Ectodermal cell (in vitro differentiated cells): Measurements from ENCODE around the gene ARAP3.
A peak's percentile ranks its signal among the peaks of the same experiment; 100 is the strongest.

Source experiments
- H3K27ac ChIP-seq: 2 replicates; pipeline ENCODE4 v1.7.0; 2013; ENCODE audit warnings: mild to moderate bottlenecking, low read depth, low read length; ENCODE audit not compliant: insufficient read depth, poor library complexity, severe bottlenecking
- H3K27me3 ChIP-seq: 2 replicates; pipeline ENCODE4 v1.7.0; 2013; ENCODE audit warnings: mild to moderate bottlenecking, low read length; ENCODE audit not compliant: insufficient read depth, control insufficient read depth, poor library complexity, severe bottlenecking
- H3K36me3 ChIP-seq: one replicate; pipeline ENCODE4 v1.7.0; 2013; ENCODE audit warnings: low read length; ENCODE audit not compliant: control insufficient read depth, insufficient read depth
- H3K4me1 ChIP-seq: one replicate; pipeline ENCODE4 v1.7.0; 2013; ENCODE audit warnings: low read length; ENCODE audit not compliant: control insufficient read depth, insufficient read depth
- H3K4me3 ChIP-seq: 2 replicates; pipeline ENCODE4 v1.7.0; 2013; ENCODE audit warnings: low read depth, low read length, control low read depth; ENCODE audit not compliant: insufficient read depth
- H3K9me3 ChIP-seq: 2 replicates; pipeline ENCODE4 v1.7.0; 2013; ENCODE audit warnings: mild to moderate bottlenecking, low read length, moderate library complexity; ENCODE audit not compliant: control insufficient read depth
- WGBS, 2 experiments: methylation state at CpG; one replicate each; pipeline ENCODE4 v1.1.7; 2013; ENCODE audit warnings: missing lambda C conversion rate in 2 of 2; 5-methylcytosine and 5-hydroxymethylcytosine counted together

ARAP3 gene

DNA sequence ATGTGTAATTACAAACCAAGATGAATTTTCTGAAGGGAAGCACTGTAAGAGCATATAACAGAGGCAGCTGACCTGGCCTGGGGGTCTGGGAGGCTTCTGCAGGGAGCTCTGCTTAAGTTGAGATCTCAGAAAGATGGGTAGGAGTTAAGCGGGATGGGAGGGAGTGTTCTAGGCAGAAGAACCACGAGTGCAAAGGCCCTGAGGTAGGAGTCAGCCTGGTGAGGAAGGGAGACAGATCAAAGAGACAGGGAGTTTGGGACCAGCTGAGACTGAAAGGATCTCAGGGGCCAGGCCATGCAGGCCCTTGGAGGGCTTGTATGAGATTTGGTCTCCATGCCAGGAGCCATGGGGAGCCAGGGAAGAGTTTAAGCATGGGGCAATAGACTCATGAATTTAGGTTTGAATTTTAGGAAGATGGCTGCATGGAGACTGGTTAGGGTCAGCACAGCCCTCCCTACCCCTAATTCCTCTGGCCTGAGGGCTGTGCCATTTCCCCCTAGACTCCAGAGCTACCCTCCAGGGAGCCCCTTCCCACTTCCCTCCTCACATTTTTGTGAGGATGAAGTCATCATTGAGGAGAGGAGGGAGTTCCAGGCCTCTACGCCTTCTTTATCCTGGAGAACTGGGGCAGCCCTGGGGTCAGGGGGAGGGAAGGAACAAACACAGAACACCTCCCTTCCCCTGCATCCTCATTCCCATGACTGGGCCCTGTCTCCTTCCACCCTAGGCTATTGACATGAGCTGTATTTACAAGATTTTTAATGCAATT, 4.8 kb upstream of the ARAP3 start:
- Histone ChIP-seq H3K9me3 (no peaks in the 10 kb centered on the region), H3K4me3 (no peak overlapping the region), H3K4me1 (peaks cover 23% of the 10 kb centered on the region), H3K27ac (no peak overlapping the region), H3K36me3 (no peaks in the 10 kb centered on the region), H3K27me3 (peaks cover 12% of the 10 kb centered on the region)
- WGBS, 2 experiments, result 54 to 74% methylated on average over 3 of the region's 3 CpGs

DNA sequence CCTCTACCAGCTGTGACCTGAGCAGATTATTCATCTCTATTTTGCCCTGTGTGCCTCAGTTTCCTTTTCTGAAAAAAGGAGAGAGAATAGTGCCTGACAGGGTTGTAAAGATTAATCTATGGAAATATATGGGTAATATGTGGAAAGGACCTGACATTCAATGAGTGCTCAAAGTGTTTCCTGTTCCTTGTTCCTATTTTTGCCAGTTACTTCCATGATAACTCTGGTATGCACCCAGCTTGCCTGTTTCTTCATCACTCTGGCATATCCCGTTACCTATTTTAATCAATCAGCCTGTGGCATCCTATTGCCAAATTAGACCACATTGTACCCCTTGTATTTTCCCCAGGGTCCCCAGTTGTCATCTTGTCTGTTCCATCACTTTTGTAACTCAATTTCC, 3.6 kb upstream of the ARAP3 start:
- H3K9me3 ChIP-seq, result no peaks in the 10 kb centered on the region
- H3K27me3 ChIP-seq, result peaks cover 3% of the 10 kb centered on the region
- no peaks in the 10 kb centered on the region for H3K36me3 ChIP-seq
- WGBS, 2 experiments, result 95% methylated on average over 1 of the region's 1 CpG
- no peak overlapping the region for H3K4me3 ChIP-seq
- no peak overlapping the region for H3K27ac ChIP-seq
- H3K4me1 ChIP-seq, result peaks cover 33% of the 10 kb centered on the region

DNA sequence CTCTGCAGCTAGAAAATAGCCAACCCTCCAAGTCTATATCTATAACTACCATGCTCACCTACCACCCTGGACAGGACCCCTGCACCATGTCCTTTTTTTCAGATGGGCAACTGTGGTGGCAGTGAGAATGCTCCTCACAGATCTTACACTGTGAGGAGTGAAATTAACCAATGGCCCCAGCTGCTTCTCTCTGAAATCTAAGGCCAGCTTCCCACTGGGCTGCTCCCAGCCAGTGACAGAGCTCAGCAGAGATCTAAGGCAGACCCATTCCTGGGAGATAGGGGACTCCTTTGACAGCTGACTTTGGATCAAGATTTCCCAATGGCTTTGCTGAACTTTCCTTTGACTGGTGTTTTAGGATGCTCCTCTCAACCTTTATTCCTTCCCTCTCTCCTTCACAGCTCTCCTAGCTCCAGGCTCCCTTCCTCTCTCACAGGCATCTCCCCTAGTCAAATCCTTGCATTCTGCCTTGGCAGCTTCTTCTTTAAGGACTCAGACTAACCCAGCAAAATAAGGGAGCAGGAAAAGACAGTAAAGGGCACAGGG, 1.6 kb upstream of the ARAP3 start:
- Histone ChIP-seq H3K4me3 (no peak overlapping the region), H3K36me3 (no peaks in the 10 kb centered on the region), H3K4me1 (peaks cover 33% of the 10 kb centered on the region), H3K27ac (no peak overlapping the region), H3K9me3 (no peaks in the 10 kb centered on the region), H3K27me3 (no peaks in the 10 kb centered on the region)

DNA sequence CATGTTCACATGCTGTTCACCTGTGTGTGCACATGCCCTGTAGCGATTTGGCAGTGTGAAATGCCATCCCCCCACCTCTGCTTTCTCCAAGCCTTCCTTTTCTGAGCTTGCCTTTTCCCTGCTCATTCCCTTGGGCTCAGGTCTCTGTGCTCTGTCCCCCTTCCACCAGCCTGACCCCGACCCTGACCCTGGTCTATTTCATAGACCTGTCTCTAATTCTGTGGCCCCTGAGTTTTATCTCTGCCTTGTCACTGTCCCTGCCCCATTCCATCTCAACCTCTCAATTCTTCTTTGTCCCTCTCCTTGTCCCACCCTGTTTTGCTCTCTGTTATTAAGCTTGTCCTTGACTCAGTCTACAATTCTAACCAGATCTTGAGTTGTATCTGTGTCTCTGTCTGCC, 735 bp downstream of the ARAP3 start:
- WGBS, 2 experiments, result 20 to 31% methylated on average over 2 of the region's 2 CpGs
- Histone ChIP-seq H3K4me1 (peaks cover 24% of the 10 kb centered on the region), H3K27me3 (no peaks in the 10 kb centered on the region), H3K36me3 (no peaks in the 10 kb centered on the region), H3K9me3 (no peaks in the 10 kb centered on the region), H3K4me3 (peak overlapping the region; percentile 41), H3K27ac (peak overlapping the region; percentile 31)

DNA sequence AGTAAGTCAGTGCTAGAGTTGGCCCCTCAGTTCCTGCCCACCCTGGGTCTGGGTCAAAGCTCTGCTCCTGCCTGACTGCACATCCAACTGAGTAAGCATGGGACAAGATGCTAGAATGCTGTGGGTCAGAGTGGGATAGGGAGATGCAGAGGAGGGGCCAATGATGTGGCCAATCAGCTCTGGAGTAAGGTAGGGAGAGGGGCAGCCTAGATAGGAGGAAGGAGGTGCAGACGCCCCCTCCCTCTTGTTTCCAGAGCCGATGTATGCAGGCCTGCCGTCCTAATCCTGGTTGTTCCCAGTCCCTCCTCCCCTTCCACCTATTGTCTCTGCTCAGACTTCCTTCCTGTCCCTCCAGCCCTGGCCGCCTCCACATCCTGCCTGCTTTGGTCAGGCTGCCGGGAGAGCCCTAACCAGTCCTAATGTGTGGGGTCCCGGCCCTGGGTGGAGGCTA, 1.3 kb downstream of the ARAP3 start:
- H3K4me3 ChIP-seq, result no peak overlapping the region
- H3K27me3 ChIP-seq, result no peaks in the 10 kb centered on the region
- no peaks in the 10 kb centered on the region for H3K9me3 ChIP-seq
- peaks cover 24% of the 10 kb centered on the region for H3K4me1 ChIP-seq
- peak overlapping the region; percentile 31 for H3K27ac ChIP-seq
- 8% methylated on average over 6 of the region's 6 CpGs for WGBS, 2 experiments
- H3K36me3 ChIP-seq, result no peaks in the 10 kb centered on the region

DNA sequence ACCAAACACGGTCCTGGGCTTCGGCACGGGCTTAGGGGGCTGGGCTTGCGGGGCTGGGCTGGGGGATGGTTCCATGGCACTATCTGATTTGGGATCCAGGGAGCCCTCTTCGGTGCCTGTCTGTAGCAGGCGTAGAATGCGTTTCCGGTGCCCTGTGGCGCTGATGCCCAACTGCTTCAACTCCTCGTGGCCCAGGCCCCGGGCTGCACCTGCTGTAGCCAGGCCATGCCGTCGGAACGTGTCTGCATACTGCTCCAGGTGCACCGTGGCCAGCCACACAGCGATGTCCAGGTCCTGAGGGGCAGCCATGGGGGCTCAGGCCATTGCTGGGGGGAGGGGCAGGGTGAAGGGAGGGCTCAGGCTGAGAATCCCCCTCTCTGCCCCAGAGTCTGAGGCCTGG, 1.9 kb downstream of the ARAP3 start:
- Histone ChIP-seq H3K27ac (no peak overlapping the region), H3K4me3 (no peak overlapping the region), H3K9me3 (no peaks in the 10 kb centered on the region), H3K36me3 (no peaks in the 10 kb centered on the region), H3K27me3 (no peaks in the 10 kb centered on the region), H3K4me1 (peaks cover 24% of the 10 kb centered on the region)
- 93 to 96% methylated on average over 16 of the region's 16 CpGs for WGBS, 2 experiments

DNA sequence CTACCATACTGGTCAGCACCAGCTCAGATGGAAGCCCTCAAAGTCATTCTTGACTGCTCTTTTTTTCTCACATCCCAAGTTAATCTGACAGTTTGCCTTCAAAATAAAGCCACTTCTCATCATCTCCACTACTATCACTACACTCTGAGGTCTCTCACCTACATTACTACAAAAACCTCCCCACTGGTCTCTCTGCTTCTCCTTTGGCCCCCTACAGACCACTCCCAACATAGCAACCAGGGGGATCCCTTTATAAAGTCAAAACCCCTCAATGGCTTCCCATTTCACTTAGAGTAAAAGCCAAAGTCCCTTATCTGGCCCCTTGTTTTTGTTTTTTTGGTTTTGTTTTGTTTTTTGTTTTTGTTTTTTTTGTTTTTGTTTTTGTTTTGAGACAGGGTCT, 4.6 kb downstream of the ARAP3 start:
- Histone ChIP-seq H3K27me3 (no peaks in the 10 kb centered on the region), H3K36me3 (no peaks in the 10 kb centered on the region), H3K4me3 (no peak overlapping the region), H3K4me1 (peaks cover 11% of the 10 kb centered on the region), H3K27ac (no peak overlapping the region), H3K9me3 (no peaks in the 10 kb centered on the region)

DNA sequence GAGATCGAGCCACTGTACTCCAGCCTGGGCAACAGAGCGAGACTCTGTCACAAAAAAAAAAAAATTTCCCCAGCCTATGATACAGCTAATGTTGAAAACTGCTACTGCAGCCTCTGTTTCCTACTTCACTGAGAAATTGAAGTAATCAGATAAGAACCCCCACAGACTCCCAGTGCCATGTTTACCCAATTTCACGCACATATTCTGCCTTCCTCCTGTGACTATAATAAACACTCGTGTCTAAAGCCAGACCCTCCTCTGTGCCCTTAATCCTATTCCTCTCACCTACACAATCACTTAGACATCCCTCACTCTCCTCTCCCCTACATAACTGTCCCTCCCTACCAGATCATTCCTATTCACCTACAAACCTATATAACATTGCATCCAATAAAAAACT, 6.4 kb downstream of the ARAP3 start:
- Histone ChIP-seq H3K4me3 (no peak overlapping the region), H3K27me3 (no peaks in the 10 kb centered on the region), H3K27ac (no peak overlapping the region), H3K4me1 (no peaks in the 10 kb centered on the region), H3K36me3 (no peaks in the 10 kb centered on the region), H3K9me3 (no peaks in the 10 kb centered on the region)
- 88 to 90% methylated on average over 4 of the region's 4 CpGs for WGBS, 2 experiments

DNA sequence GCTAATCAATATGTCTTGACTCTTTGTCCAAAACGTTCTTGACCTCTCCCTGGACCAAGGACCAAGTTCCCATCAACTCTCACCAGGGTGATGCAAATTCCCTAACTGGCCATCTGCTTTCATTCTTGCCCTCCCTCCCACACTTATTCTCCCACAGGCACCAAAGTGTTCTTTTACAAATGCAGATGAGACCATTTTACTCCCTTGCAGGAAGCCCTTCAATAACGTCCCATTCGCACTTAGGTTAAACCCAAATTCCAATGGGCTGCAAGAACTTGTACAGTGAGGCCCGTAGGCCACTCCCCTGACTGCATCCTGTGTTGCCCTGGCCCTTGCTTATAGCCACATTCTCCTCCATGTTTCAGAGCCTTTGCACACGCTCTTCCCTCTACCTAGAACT, 7.3 kb downstream of the ARAP3 start:
- Histone ChIP-seq H3K9me3 (no peaks in the 10 kb centered on the region), H3K4me1 (no peaks in the 10 kb centered on the region), H3K27me3 (no peaks in the 10 kb centered on the region), H3K4me3 (no peak overlapping the region), H3K36me3 (no peaks in the 10 kb centered on the region), H3K27ac (no peak overlapping the region)
- 31 to 37% methylated on average over 5 of the region's 5 CpGs for WGBS, 2 experiments

DNA sequence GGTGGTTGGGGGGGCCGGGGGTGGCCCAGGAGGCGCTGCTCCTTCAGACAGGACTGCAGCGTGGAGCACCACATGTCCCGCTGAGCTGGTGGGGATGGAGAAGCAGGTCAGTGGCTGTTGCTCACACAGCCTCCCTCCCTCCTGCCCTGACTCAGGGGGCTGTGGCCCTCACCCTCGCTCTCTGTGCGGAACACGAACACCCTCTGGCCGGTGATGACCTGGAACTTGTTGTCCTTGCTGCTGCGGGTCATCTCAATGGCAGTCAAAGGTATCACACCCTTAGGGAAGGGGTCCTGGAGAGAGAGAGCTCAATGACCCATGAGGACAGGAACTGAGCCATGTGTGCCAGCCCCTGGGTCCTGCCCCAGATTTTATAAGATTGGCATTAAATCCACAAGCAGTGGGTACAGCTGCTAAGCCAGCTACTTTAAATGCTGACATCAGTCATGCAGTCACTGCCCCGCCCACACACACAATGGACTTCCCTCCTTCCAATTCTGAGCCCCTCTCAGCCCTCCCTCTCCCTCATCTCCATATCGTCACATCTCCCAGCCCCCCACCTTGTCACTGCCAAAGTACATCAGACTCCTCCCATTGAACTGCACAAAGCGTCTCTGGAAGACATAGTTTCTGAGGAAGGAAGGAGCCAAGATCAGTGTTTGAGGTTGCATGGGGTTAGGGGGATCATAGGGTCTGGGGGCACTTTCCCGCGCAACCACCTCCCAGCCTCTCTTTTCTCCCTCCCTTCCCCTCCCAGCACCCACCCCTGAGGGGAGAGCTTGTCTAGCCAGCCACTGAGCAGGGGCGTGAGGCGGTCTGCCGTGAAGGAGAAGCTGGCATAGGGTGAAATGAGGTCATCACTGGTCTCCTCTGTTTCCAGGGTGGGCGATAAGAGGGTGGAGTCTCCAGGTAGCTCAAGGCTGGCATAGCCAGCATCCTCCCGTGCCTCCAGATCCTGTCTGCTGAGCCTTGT, 8.9 kb downstream of the ARAP3 start:
- Histone ChIP-seq H3K27me3 (no peaks in the 10 kb centered on the region), H3K36me3 (no peaks in the 10 kb centered on the region), H3K27ac (no peak overlapping the region), H3K4me1 (no peaks in the 10 kb centered on the region), H3K9me3 (no peaks in the 10 kb centered on the region), H3K4me3 (no peak overlapping the region)
- 84 to 86% methylated on average over 16 to 18 of the region's 19 CpGs for WGBS, 2 experiments
